WTC11 (cell line): ENCODE measurements around the gene LIF. TPM values are rescaled to one million over a fixed set of nuclear protein-coding genes. Genes with fewer than 3 reads are reported as not detected.

Experiments used
- ATAC-seq: fragments of 200-7000 bp; cut with Tn5 transposase; 2 replicates; pipeline ENCODE4 v1.10.0; 2021; ENCODE audit warnings: mild to moderate bottlenecking, moderate library complexity
- CTCF ChIA-PET: fragments of 300-600 bp; sonication (Branson Sonifier 250); formaldehyde crosslinking; loops from one replicate; lab custom pipeline; 2021; ENCODE audit warnings: antibody characterized with exemption; lab: Charles Lee
- POLR2A ChIA-PET: fragments of 350-600 bp; sonication (Branson Sonifier 250); formaldehyde crosslinking; loops from one replicate; lab custom pipeline; 2021; ENCODE audit warnings: antibody characterized with exemption; lab: Charles Lee
- DNase-seq: peaks from one replicate; pipeline ENCODE4 v3.0.0; 2021; ENCODE audit warnings: low spot score
- H3K27ac Mint-ChIP-seq: 2 replicates; pipeline ENCODE4 v1.8.0; 2021; ENCODE audit warnings: mixed read lengths
- H3K27me3 Mint-ChIP-seq: 2 replicates; pipeline ENCODE4 v1.8.0; 2021; ENCODE audit warnings: low read depth, mild to moderate bottlenecking, moderate library complexity, mixed read lengths
- H3K36me3 Mint-ChIP-seq: 2 replicates; pipeline ENCODE4 v1.8.0; 2021; ENCODE audit warnings: mixed read lengths
- H3K4me1 Mint-ChIP-seq: 2 replicates; pipeline ENCODE4 v1.8.0; 2022; ENCODE audit warnings: mixed read lengths
- H3K4me3 Mint-ChIP-seq: 2 replicates; pipeline ENCODE4 v1.8.0; 2021; ENCODE audit warnings: mild to moderate bottlenecking, moderate library complexity, mixed read lengths
- H3K9me3 Mint-ChIP-seq: 2 replicates; pipeline ENCODE4 v1.8.0; 2021; ENCODE audit warnings: mixed read lengths
- AFF4 ChIP-seq: sonication (generic); formaldehyde crosslinking; IDR thresholded peaks from 2 replicates; pipeline ENCODE4 v1.8.1; 2023; ENCODE audit warnings: mild to moderate bottlenecking, missing genetic modification reagents, borderline replicate concordance
- CREB1 ChIP-seq: sonication (generic); formaldehyde crosslinking; IDR thresholded peaks from 2 replicates; pipeline ENCODE4 v1.8.0; 2023; ENCODE audit warnings: mild to moderate bottlenecking, missing genetic modification reagents
- EMX1 ChIP-seq: fragments of 250-450 bp; sonication (Bioruptor Pico); IDR thresholded peaks from 2 replicates; pipeline ENCODE4 v1.8.0; 2021; ENCODE audit warnings: mild to moderate bottlenecking
- GABPB1 ChIP-seq: sonication (generic); formaldehyde crosslinking; IDR thresholded peaks from 2 replicates; pipeline ENCODE4 v1.8.1; 2023; ENCODE audit warnings: mild to moderate bottlenecking, missing genetic modification reagents
- IRF1 ChIP-seq: sonication (generic); formaldehyde crosslinking; IDR thresholded peaks from 2 replicates; pipeline ENCODE4 v1.8.0; 2023; ENCODE audit warnings: missing genetic modification reagents
- NFE2L1 ChIP-seq: sonication (generic); formaldehyde crosslinking; IDR thresholded peaks from 2 replicates; pipeline ENCODE4 v1.8.1; 2023; ENCODE audit warnings: missing genetic modification reagents
- NFYB ChIP-seq: sonication (generic); formaldehyde crosslinking; conservative IDR thresholded peaks from 2 replicates; pipeline ENCODE4 v1.8.0; 2022; ENCODE audit warnings: low read depth, missing genetic modification reagents
- NR2C2 ChIP-seq: sonication (generic); formaldehyde crosslinking; IDR thresholded peaks from 2 replicates; pipeline ENCODE4 v1.8.0; 2022; ENCODE audit warnings: mild to moderate bottlenecking, missing genetic modification reagents
- PREB ChIP-seq: sonication (generic); formaldehyde crosslinking; IDR thresholded peaks from 2 replicates; pipeline ENCODE4 v1.8.1; 2022; ENCODE audit warnings: mild to moderate bottlenecking, missing genetic modification reagents, moderate library complexity, borderline replicate concordance
- PRRX2 ChIP-seq: fragments of 250-450 bp; sonication (Bioruptor Pico); IDR thresholded peaks from 2 replicates; pipeline ENCODE4 v1.8.0; 2021; ENCODE audit warnings: mild to moderate bottlenecking
- SOX15 ChIP-seq: fragments of 250-450 bp; sonication (Bioruptor Pico); IDR thresholded peaks from 2 replicates; pipeline ENCODE4 v1.9.0; 2021; ENCODE audit warnings: mild to moderate bottlenecking
- STAT6 ChIP-seq: sonication (generic); formaldehyde crosslinking; conservative IDR thresholded peaks from 2 replicates; pipeline ENCODE4 v1.8.1; 2023; ENCODE audit warnings: mild to moderate bottlenecking, low read depth, missing genetic modification reagents, moderate library complexity
- TP53 ChIP-seq: sonication (generic); formaldehyde crosslinking; IDR thresholded peaks from 2 replicates; pipeline ENCODE4 v1.8.1; 2023; ENCODE audit warnings: mild to moderate bottlenecking, missing genetic modification reagents
- USF1 ChIP-seq: sonication (generic); formaldehyde crosslinking; IDR thresholded peaks from 2 replicates; pipeline ENCODE4 v1.8.0; 2022; ENCODE audit warnings: mild to moderate bottlenecking, missing genetic modification reagents
- ZNF396 ChIP-seq: fragments of 250-450 bp; sonication (Bioruptor Pico); IDR thresholded peaks from 2 replicates; pipeline ENCODE4 v1.8.0; 2021; ENCODE audit warnings: mild to moderate bottlenecking, moderate library complexity, borderline replicate concordance
- ZNF425 ChIP-seq: fragments of 250-450 bp; sonication (Bioruptor Pico); conservative IDR thresholded peaks from 2 replicates; pipeline ENCODE4 v1.9.0; 2021; ENCODE audit warnings: mild to moderate bottlenecking
- ZSCAN18 ChIP-seq: fragments of 250-450 bp; sonication (Bioruptor Pico); IDR thresholded peaks from 2 replicates; pipeline ENCODE4 v2.1.2; 2022; ENCODE audit warnings: mild to moderate bottlenecking, moderate library complexity
- total RNA-seq: library from RNA; stranded (reverse); gene quantifications from 3 replicates; pipeline ENCODE4 v1.2.3, GENCODE V29; 2021

LIF gene
- total RNA-seq, 1 experiment from 2014 or later: 7.2 TPM

GRCh38 chr22:30254314-30254713 lies 7.8 kb upstream of the LIF start:
- Mint-ChIP-seq H3K4me1 (peaks cover 31% of the 10 kb centered on the region), H3K4me3 (no peak overlapping the region), H3K9me3 (no peaks in the 10 kb centered on the region), H3K36me3 (no peaks in the 10 kb centered on the region), H3K27ac (no peak overlapping the region), H3K27me3 (peaks cover 3% of the 10 kb centered on the region; the same call in 1 of the 2 replicates)
- DNase-seq: no peak
- no peak for TF ChIP-seq PRRX2 (CRISPR knock-in tag)
- TF ChIP-seq CREB1 (CRISPR knock-in tag): no peak
- no peak for TF ChIP-seq ZNF396
- TF ChIP-seq USF1 (CRISPR knock-in tag): no peak
- TF ChIP-seq PREB (CRISPR knock-in tag): no peak
- TF ChIP-seq NFYB (CRISPR knock-in tag): no peak
- TF ChIP-seq AFF4: no peak
- TF ChIP-seq IRF1 (CRISPR knock-in tag): no peak
- no peak for TF ChIP-seq ZSCAN18 (CRISPR knock-in tag)
- TF ChIP-seq SOX15 (CRISPR knock-in tag): no peak
- TF ChIP-seq STAT6 (CRISPR knock-in tag): no peak
- TF ChIP-seq EMX1 (CRISPR knock-in tag): no peak
- no peak for TF ChIP-seq TP53 (CRISPR knock-in tag)
- TF ChIP-seq GABPB1 (CRISPR knock-in tag): no peak
- TF ChIP-seq NFE2L1 (CRISPR knock-in tag): no peak
- no peak for TF ChIP-seq ZNF425 (CRISPR knock-in tag)
- no peak for TF ChIP-seq NR2C2 (CRISPR knock-in tag)
- POLR2A ChIA-PET: no interaction called here
- no peak for ATAC-seq
- CTCF ChIA-PET: interaction anchor here (0.7 to 3.6 kb wide), 5 partner anchors 9 to 143 kb away, joined by 3 to 48 read pairs (median 7); partner anchors contain the start of gene CASTOR1
